Lower leg skin (tissue), 3 donors: ENCODE measurements around the gene RBL2.

ENCODE experiments used
- CTCF ChIP-seq, 3 donors: fragments of 450-650 bp; IDR thresholded peaks; one replicate each; pipeline ENCODE4 v1.5.1; 2016; ENCODE audit warnings: antibody characterized with exemption in 3 of 3, mild to moderate bottlenecking in 3 of 3, moderate library complexity in 2 of 3
- POLR2A ChIP-seq, 2 donors: fragments of 450-650 bp; IDR thresholded peaks; one replicate each; pipeline ENCODE4 v1.6.1; 2016 to 2017; ENCODE audit warnings: antibody characterized with exemption in 2 of 2, mild to moderate bottlenecking in 1 of 2, moderate library complexity in 1 of 2

- TF ChIP-seq CTCF (IDR thresholded peaks at IDR 0.05) (no peak), POLR2A (IDR thresholded peaks at IDR 0.05) (no peak)
Measured at GRCh38 chr16:53492503-53492902, 58.2 kb downstream of the RBL2 start.
